CD14-positive monocyte (primary cell): ENCODE measurements around the gene MUC12. TPM values are rescaled to one million over a fixed set of nuclear protein-coding genes. Genes with fewer than 3 reads are reported as not detected.
A peak's percentile ranks its signal among the peaks of the same experiment; 100 is the strongest.

Experiments
- DNase-seq, 3 donors: peaks; one replicate each; pipeline ENCODE4 v3.0.0-alpha.2; 2011 to 2022
- H2AFZ ChIP-seq: 2 replicates; pipeline ENCODE4 v1.6.0; 2012; ENCODE audit warnings: mild to moderate bottlenecking, low read depth, low read length, inconsistent platforms; ENCODE audit not compliant: insufficient read depth, poor library complexity, severe bottlenecking
- H3K27ac ChIP-seq, 2 donors: 1 replicate in 1 of 2; 2 replicates in 1 of 2; pipeline ENCODE4 v1.5.1; 2012 to 2013; ENCODE audit warnings: low read length in 2 of 2, control low read depth in 1 of 2, inconsistent platforms in 1 of 2, low read depth in 1 of 2, mild to moderate bottlenecking in 1 of 2
- H3K27me3 ChIP-seq, 2 donors: one replicate each; pipeline versions ENCODE4 v1.6.0 to v1.6.1; 2011 to 2013; ENCODE audit warnings: low read length in 2 of 2; ENCODE audit not compliant: control insufficient read depth in 2 of 2, insufficient read depth in 2 of 2
- H3K36me3 ChIP-seq, 2 donors: replicated peaks in 1 of 2; 1 replicate in 1 of 2; 2 replicates in 1 of 2; pipeline versions ENCODE4 v1.5.1 to v1.6.1; 2012 to 2013; ENCODE audit warnings: low read length in 2 of 2, control low read depth in 1 of 2, inconsistent platforms in 1 of 2, mild to moderate bottlenecking in 1 of 2; ENCODE audit not compliant: insufficient read depth in 2 of 2, control insufficient read depth in 1 of 2
- H3K4me1 ChIP-seq, 2 donors: 1 replicate in 1 of 2; 2 replicates in 1 of 2; pipeline versions ENCODE4 v1.5.1 to v1.6.1; 2012 to 2013; ENCODE audit warnings: low read length in 2 of 2, control low read depth in 1 of 2, inconsistent platforms in 1 of 2, mild to moderate bottlenecking in 1 of 2, moderate library complexity in 1 of 2; ENCODE audit not compliant: insufficient read depth in 2 of 2, control insufficient read depth in 1 of 2
- H3K4me2 ChIP-seq: replicated peaks from 2 replicates; pipeline ENCODE3; 2012; ENCODE audit warnings: low read length, moderate library complexity, mild to moderate bottlenecking; ENCODE audit not compliant: poor library complexity, severe bottlenecking; ENCODE audit errors: extremely low read depth
- H3K4me3 ChIP-seq, 3 experiments: fragments of 200-600 bp in 1 of 3; sonication (generic) in 1 of 3; replicated peaks in 1 of 3; 1 replicate in 2 of 3; 2 replicates in 1 of 3; pipeline ENCODE4 v1.5.1; 2011 to 2013; ENCODE audit warnings: low read length in 3 of 3, mild to moderate bottlenecking in 3 of 3, control low read depth in 2 of 3, low read depth in 2 of 3, inconsistent platforms in 1 of 3, moderate library complexity in 1 of 3
- H3K79me2 ChIP-seq: 2 replicates; pipeline ENCODE4 v1.6.0; 2012; ENCODE audit warnings: mild to moderate bottlenecking, control low read depth, inconsistent platforms, low read length, moderate library complexity; ENCODE audit not compliant: insufficient read depth
- H3K9ac ChIP-seq: 2 replicates; pipeline ENCODE4 v1.6.0; 2017; ENCODE audit warnings: low read length, mild to moderate bottlenecking; ENCODE audit not compliant: insufficient read depth, poor library complexity, severe bottlenecking
- H3K9me3 ChIP-seq, 2 donors: replicated peaks in 1 of 2; 1 replicate in 1 of 2; 2 replicates in 1 of 2; pipeline versions ENCODE4 v1.5.1 to v1.6.1; 2012 to 2013; ENCODE audit warnings: low read length in 2 of 2, control low read depth in 1 of 2; ENCODE audit not compliant: control insufficient read depth in 1 of 2, insufficient read depth in 1 of 2
- H4K20me1 ChIP-seq: 2 replicates; pipeline ENCODE4 v1.6.0; 2012; ENCODE audit warnings: mild to moderate bottlenecking, low read length, control low read depth, moderate library complexity; ENCODE audit not compliant: insufficient read depth
- H3K27ac Mint-ChIP-seq, 7 donors: one replicate each; pipeline ENCODE4 v1.8.0; 2020; ENCODE audit warnings: mild to moderate bottlenecking in 7 of 7, mixed read lengths in 7 of 7, moderate library complexity in 6 of 7, inconsistent platforms in 2 of 7
- H3K27me3 Mint-ChIP-seq, 3 donors: one replicate each; pipeline ENCODE4 v1.8.0; 2021 to 2022; ENCODE audit warnings: low read depth in 3 of 3, mild to moderate bottlenecking in 3 of 3, mixed read lengths in 3 of 3, moderate library complexity in 3 of 3, inconsistent platforms in 1 of 3
- H3K36me3 Mint-ChIP-seq, 2 donors: one replicate each; pipeline ENCODE4 v1.8.0; 2020; ENCODE audit warnings: mixed read lengths in 2 of 2, inconsistent platforms in 1 of 2, mild to moderate bottlenecking in 1 of 2
- H3K4me1 Mint-ChIP-seq: one replicate; pipeline ENCODE4 v1.8.0; 2020; ENCODE audit warnings: mild to moderate bottlenecking, mixed read lengths
- H3K4me3 Mint-ChIP-seq, 2 donors: one replicate each; pipeline ENCODE4 v1.8.0; 2020; ENCODE audit warnings: mild to moderate bottlenecking in 2 of 2, mixed read lengths in 2 of 2, moderate library complexity in 1 of 2
- H3K9me3 Mint-ChIP-seq, 7 donors: one replicate each; pipeline ENCODE4 v1.8.0; 2020 to 2022; ENCODE audit warnings: mixed read lengths in 7 of 7, mild to moderate bottlenecking in 6 of 7, moderate library complexity in 6 of 7, inconsistent platforms in 2 of 7
- WGBS: methylation state at CpG from one replicate; pipeline ENCODE4 v1.1.5; 2013; ENCODE audit warnings: missing lambda C conversion rate; ENCODE audit not compliant: insufficient coverage; 5-methylcytosine and 5-hydroxymethylcytosine counted together
- intact Hi-C, 2 donors: fragments of 100-400 bp; cut with micrococcal nuclease; formaldehyde crosslinking; loops; one replicate each; pipeline versions ENCODE4 v1.15.0 to v1.15.1; 2023
- polyA plus RNA-seq, 3 donors: library from polyadenylated mRNA; depleted of rRNA in 1 of 3; unstranded in 2 of 3; stranded (reverse) in 1 of 3; fragments of 300-500 nt in 2 of 3; fragments of >200 nt in 1 of 3; fragmentation: Illumina TruSeq in 2 of 3; gene quantifications; 1 replicate in 2 of 3; 2 replicates in 1 of 3; pipeline ENCODE4 v1.2.3, GENCODE V29; 2012 to 2021
- TF ChIP-seq, protein P1 (sequence below): fragments of 200-600 bp; IDR thresholded peaks from one replicate; pipeline ENCODE4 v1.8.0; 2022; ENCODE audit warnings: antibody characterized with exemption, mild to moderate bottlenecking

The MUC12 gene
- polyA plus RNA-seq, 3 donors: 0.44 TPM; not detected in 2

DNA sequence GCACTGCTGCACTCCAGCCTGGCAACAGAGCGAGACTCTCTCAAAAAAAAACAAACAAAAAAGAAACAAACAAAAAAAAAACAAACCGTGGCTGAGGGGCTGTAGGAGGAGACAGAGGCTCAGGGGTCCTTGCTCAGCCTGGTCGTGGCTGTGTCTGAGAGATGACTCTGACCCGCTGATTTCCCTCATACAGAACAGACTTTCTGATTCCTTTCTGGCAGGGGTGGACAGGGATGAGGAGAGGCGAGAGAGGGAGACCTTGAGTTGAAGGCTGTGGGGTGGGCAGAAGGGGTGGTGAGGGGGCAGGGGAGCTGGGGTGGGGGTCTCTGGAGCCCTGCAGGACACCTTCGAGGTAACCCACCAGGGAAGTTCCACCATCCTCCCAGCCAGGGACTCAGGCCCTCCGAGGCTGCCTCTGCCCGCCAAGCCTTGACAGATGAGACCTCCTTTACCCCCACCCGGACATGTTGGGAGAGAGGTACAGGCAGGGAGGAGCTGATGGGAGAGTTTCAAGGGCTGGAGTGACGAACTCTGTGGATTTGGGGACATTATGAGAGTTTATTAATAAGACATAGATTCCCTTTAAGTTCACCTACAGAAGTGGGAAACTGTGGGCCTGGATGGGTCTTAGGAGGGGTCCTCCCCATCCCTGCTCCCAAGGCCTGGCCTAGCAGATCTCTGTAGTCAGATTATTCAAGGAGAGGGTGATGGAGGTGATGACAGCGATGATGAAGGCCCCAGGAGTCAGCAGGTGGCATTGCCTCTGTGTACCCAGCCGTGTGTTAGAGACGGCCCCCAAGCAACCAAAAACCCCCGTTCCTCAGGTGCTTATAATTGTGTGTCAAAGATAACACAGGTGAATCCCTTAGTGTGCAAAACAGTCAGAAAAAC lies 2.0 kb downstream of the MUC12 start:
- H3K9me3 Mint-ChIP-seq: peaks cover 0 to 12% (median 4%) of the 10 kb centered on the region in 7 donors
- Histone ChIP-seq H3K27ac (no peak overlapping the region), H3K36me3 (no peaks in the 10 kb centered on the region), H3K4me1 (peaks cover 0 to 4% of the 10 kb centered on the region in 2 donors), H3K4me2 (no peak overlapping the region), H3K27me3 (peaks cover 12 to 25% of the 10 kb centered on the region in 2 donors), H3K9me3 (peaks cover 4 to 5% of the 10 kb centered on the region in 2 donors), H3K4me3 (no peak overlapping the region), H3K79me2 (no peaks in the 10 kb centered on the region), H3K9ac (no peak overlapping the region), H2AFZ (no peak overlapping the region), H4K20me1 (no peaks in the 10 kb centered on the region)
- TF ChIP-seq, protein P1, sequence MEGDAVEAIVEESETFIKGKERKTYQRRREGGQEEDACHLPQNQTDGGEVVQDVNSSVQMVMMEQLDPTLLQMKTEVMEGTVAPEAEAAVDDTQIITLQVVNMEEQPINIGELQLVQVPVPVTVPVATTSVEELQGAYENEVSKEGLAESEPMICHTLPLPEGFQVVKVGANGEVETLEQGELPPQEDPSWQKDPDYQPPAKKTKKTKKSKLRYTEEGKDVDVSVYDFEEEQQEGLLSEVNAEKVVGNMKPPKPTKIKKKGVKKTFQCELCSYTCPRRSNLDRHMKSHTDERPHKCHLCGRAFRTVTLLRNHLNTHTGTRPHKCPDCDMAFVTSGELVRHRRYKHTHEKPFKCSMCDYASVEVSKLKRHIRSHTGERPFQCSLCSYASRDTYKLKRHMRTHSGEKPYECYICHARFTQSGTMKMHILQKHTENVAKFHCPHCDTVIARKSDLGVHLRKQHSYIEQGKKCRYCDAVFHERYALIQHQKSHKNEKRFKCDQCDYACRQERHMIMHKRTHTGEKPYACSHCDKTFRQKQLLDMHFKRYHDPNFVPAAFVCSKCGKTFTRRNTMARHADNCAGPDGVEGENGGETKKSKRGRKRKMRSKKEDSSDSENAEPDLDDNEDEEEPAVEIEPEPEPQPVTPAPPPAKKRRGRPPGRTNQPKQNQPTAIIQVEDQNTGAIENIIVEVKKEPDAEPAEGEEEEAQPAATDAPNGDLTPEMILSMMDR: no peak
- WGBS: 68% methylated on average over 6 of the region's 14 CpGs
- H3K4me1 Mint-ChIP-seq: peaks cover 4% of the 10 kb centered on the region
- no peak for DNase-seq
- H3K27me3 Mint-ChIP-seq: peaks cover 37 to 49% (median 41%) of the 10 kb centered on the region in 3 donors
- intact Hi-C loops: no loop called here
- no peak overlapping the region for H3K27ac Mint-ChIP-seq
- peaks cover 0 to 2% of the 10 kb centered on the region in 2 donors for H3K36me3 Mint-ChIP-seq
- H3K4me3 Mint-ChIP-seq: no peak overlapping the region

DNA sequence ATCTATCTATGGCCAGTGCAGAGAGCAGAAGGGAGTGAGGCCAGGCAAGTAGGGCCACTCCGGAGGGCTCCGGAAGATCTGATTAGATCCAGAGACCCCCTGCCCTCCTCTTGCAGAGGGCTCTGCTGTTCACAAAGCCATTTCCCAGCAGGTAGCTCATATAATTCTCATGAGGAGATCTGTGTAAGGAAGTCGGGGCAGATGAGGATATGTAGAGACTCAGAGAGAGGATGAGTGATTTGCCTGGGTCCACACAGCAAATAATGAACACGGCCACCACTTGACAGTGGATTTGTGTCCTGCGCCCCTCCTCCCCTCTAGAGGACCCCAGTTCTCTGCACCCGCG lies 2.6 kb downstream of the MUC12 start:
- intact Hi-C loops: no loop called here
- H3K27me3 Mint-ChIP-seq: peaks cover 32 to 43% (median 36%) of the 10 kb centered on the region in 3 donors
- no peak overlapping the region for H3K27ac ChIP-seq
- H2AFZ ChIP-seq: no peak overlapping the region
- no peaks in the 10 kb centered on the region for H3K4me1 ChIP-seq
- H3K36me3 ChIP-seq: no peaks in the 10 kb centered on the region
- H3K4me3 Mint-ChIP-seq: no peak overlapping the region
- H4K20me1 ChIP-seq: no peaks in the 10 kb centered on the region
- no peak overlapping the region for H3K9ac ChIP-seq
- peaks cover 7 to 19% of the 10 kb centered on the region in 2 donors for H3K27me3 ChIP-seq
- DNase-seq: no peak
- no peak overlapping the region for H3K4me2 ChIP-seq
- peaks cover 0 to 12% (median 3%) of the 10 kb centered on the region in 7 donors for H3K9me3 Mint-ChIP-seq
- H3K4me1 Mint-ChIP-seq: no peaks in the 10 kb centered on the region
- 51% methylated on average over 5 of the region's 7 CpGs for WGBS
- peak overlapping the region in 1 of 7 donors; percentile 19 for H3K27ac Mint-ChIP-seq
- peaks cover 0 to 2% of the 10 kb centered on the region in 2 donors for H3K36me3 Mint-ChIP-seq
- no peaks in the 10 kb centered on the region for H3K79me2 ChIP-seq
- no peak overlapping the region for H3K4me3 ChIP-seq
- H3K9me3 ChIP-seq: peaks cover under 1 to 4% of the 10 kb centered on the region in 2 donors
- TF ChIP-seq, protein P1: no peak
